NCI-H524 treated with DMSO at 0.1 percent for 48 hours (cell line): ENCODE measurements around the gene OR51E1.

Source experiments
- DNase-seq: peaks from one replicate; lab custom pipeline; 2025; lab: John Stamatoyannopoulos, UW

The OR51E1 gene

DNA sequence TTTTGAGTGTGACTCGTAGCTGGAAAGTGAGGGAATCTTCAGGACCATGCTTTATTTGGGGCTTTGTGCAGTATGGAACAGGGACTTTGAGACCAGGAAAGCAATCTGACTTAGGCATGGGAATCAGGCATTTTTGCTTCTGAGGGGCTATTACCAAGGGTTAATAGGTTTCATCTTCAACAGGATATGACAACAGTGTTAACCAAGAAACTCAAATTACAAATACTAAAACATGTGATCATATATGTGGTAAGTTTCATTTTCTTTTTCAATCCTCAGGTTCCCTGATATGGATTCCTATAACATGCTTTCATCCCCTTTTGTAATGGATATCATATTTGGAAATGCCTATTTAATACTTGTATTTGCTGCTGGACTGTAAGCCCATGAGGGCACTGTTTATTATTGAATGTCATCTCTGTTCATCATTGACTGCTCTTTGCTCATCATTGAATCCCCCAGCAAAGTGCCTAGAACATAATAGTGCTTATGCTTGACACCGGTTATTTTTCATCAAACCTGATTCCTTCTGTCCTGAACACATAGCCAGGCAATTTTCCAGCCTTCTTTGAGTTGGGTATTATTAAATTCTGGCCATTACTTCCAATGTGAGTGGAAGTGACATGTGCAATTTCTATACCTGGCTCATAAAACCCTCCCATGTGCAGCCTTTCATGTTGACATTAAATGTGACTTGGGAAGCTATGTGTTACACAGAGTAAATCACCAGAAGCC lies 11.0 kb downstream of the OR51E1 start:
- DNase-seq, result no peak

DNA sequence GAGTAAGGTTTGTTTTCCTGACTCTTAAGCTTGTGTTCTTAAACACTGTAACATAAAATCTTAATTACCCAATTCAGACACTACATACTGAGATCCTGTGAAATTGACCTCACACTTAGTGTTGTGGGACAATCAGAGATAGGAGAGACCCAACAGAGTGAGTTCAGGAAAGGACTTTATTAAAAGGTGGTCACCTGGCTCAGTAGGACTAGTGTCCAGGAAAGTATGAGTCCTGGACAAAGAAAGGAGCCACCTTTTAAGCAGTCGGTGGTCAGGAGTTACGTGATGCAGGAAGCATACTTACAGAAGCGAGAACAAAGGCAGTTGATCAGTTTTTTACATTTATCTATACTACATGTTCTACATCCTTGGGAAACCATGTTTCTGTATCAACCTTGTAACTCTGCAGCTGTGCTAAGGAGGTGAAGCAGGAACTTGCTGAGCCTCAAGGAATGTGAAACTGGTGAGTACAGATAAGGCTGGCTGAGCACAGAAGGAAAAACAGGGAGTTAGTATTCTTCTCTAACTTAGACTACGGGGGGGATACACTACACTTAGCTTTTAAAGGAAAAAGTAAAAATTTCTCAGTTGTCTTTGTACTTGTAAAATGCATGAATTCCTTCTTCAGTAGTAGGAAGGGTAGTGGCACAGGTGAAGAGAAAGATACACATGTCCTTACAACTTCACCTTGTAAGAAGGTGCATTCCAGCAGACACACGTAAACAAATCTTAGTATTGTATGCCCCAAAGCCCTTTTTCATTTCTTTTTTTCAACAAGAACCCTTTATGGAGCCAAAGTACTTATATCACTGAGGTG lies 15.1 kb downstream of the OR51E1 start:
- DNase-seq, result no peak

DNA sequence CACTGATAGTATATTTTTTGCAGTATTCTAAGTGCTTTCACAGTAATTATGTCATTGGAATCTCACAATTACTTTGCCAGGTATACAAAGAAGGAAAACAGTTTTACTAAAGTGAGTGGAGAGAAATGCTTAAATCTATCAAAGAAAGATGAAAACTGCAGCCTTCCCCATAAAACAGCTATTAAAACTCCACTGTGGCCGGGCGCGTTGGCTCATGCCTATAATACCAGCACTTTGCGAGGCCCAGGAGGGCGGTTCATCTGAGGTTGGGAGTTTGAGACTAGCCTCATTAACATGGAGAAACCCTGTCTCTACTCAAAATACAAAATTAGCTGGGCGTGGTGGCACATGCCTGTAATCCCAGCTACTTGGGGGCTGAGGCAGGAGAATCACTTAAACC lies 19.1 kb downstream of the OR51E1 start:
- DNase-seq, result no peak

- no peak for DNase-seq
These were observed 20.4 kb downstream of the OR51E1 start for GRCh38 chr11:4664183-4664582.

DNA sequence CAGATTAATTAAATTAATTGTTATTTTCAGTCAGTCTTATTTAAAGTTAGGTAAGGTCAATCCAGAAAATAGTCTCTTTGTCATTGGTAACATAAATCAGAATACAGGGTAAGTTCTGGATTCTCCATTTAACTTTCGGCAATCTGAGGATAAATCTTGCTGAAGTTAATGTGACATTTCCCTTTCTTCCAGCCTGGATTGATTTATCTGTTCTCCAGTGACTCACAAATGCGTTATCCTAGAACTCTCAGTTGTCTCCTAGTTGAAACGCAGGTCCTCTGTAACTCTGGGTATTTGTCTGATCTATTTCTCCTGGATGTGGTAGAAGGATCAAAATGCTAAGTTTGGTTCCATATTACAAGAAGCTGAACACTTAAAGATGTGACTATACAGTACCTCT lies 21.0 kb downstream of the OR51E1 start:
- DNase-seq, result no peak

DNA sequence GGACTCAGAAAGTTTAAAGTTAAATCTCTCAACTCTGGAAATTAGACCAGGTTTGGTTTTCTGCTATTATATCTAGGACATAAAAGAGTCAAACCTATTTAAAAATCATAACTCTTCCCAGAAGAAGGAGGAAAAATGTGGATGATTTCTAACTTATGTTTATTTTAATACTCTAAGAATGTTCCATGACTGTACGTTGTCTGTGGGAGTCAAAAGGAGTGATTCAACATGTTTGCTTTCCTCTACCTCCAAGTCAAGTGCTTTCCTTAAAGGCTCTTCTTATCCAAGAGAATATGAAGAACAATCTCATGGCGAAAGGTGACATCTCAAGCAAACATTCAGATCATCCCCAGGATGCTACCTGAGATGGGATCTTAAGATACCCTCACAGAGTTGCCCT lies 21.6 kb downstream of the OR51E1 start:
- no peak for DNase-seq

DNA sequence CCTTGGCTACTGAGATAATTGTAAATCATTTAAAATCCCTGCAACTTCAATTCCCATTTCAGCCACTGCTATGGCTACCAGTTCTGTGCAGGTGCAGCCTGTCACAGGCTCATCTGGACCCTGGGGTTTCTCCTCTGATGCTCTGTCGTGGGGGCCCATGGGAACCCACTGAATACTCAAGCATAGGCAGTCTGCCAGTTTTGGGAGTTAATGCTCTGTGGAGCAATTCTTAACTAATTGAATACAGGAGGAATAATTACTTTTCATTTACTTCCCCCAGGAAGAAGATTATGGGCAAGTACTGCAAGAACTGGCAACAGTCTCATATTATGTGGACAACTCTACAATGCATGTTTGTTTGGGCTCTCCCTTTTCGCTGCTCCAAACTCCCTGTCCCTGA lies 28.0 kb downstream of the OR51E1 start:
- no peak for DNase-seq

GRCh38 chr11:4672470-4672869 lies 28.7 kb downstream of the OR51E1 start:
- DNase-seq, result no peak

DNA sequence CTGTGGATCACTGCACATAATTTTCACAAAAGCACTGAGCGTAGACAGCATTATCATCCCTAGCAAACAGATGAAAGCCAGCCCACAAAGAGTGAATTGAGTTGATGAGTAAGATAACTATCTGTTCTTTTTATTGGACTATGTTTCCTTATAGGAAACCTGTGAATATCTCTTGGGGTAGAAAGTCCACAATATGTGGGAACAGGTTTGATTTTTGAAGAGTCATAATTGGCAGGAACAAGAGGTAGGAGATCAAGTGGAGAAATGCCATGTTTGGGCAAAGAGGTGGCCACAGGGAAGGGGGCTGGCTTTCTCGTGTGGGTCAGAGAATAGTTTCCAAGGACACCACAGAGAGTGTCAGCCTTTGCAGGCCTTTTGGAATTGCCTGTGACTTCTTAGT lies 30.0 kb downstream of the OR51E1 start:
- DNase-seq, result no peak

DNA sequence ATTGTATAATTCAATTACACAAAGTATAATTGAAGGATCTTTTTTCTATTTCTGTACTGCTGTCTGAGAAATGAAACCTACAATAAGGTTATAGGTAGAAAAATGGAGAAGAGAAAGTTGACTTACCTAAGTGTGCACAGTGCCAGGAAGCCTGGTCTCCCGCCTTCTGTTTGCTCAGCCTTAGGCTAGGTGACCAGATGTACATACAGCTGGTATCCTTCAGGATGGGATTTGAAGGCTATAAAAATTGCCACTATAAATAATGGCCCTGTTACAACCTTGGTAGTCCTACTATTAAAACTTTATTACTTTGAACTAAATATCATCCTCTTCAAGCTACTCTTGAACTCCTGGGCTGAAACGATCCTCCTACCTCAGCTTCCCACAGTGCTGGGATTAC lies 34.2 kb downstream of the OR51E1 start:
- peak; percentile 78 for DNase-seq

DNA sequence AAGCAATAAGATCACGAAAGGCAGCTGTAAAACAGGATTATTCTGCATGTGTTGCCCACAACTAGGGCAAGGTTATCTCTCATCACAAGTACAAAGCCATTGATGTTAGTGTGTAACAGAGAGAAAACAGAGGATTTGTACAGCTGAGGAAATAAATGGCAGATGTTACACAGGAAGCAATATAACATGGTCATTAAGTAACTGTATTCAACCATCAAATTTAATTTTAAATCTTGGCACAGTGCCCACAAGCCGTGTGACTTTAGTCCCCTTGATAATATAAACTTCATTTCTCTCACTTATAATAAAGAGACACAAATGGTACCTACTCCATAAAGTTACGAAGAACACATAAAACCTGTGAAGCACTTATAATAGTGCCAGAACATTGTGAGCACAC lies 36.6 kb downstream of the OR51E1 start:
- DNase-seq, result no peak

DNA sequence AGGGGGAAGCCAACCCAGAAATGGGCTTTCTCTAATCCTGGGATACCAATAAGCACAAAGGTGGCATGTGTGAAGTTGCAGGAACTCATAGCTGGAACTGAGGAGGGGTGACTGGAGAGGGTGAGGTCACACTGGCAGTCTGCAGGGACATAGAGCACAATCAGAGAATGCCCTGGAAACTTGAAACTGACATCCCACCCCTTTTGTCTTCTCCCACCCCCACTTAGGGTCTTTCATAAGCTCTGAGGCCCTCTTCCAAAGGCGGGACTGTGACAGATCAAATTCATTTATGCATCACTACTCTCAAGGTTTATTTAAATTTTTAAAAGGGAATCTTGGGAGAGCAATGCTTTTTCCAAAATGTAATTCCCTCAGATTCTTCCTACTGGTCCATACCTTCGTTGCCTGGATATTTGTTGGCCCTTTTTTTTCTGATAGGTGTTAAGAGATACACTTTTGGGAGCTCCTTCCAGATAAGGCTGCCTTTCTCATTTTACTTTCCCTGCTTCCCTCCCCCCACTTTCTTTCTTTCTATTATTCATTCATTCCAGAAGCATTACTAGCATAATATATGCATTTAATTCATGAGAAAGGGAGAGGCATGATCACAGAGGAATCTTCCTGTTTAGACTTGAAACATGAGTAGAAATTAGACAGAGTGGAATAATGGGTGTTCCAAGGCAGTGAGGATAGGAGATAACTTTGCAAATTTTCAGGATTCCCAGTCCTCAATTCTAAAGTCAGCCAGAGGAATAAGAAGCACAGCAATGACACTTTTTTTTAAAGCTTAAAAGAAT lies 39.0 kb downstream of the OR51E1 start:
- DNase-seq, result no peak

- no peak for DNase-seq
These were observed 41.0 kb downstream of the OR51E1 start for GRCh38 chr11:4684631-4685285.

- no peak for DNase-seq
These were observed 51.7 kb downstream of the OR51E1 start for GRCh38 chr11:4695442-4695841.

GRCh38 chr11:4697585-4697984 lies 53.8 kb downstream of the OR51E1 start, which contains the start of gene OR51E2:
Gene OR51E2, minus strand, starts transcription at chr11:4697853. Its CDS starts 15,142 bp downstream, at chr11:4682711.
- no peak for DNase-seq

- DNase-seq, result no peak
These were observed 56.1 kb downstream of the OR51E1 start for GRCh38 chr11:4699697-4700435.

DNA sequence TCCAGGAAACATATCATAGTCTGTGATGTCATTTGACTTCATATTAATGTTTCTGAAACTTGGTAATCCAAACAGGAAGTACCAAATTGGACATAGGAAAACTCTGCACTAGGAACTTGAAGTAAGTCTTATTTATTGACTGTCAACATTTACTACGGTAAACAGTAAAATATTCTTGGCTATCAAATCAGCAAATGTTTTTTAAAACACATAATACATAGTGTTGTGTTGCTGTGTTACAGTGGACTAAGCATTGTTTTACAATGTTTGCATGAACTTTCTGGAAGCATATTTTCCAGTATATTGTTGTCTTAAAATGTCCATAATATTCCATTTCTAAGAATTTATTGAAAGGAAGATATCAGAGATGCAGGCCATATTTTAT lies 56.6 kb downstream of the OR51E1 start:
- DNase-seq, result no peak

- DNase-seq, result no peak
These were observed 60.4 kb downstream of the OR51E1 start, which contains the start of gene MMP26 for GRCh38 chr11:4704054-4704789. Gene MMP26, plus strand, starts transcription at chr11:4704784.

DNA sequence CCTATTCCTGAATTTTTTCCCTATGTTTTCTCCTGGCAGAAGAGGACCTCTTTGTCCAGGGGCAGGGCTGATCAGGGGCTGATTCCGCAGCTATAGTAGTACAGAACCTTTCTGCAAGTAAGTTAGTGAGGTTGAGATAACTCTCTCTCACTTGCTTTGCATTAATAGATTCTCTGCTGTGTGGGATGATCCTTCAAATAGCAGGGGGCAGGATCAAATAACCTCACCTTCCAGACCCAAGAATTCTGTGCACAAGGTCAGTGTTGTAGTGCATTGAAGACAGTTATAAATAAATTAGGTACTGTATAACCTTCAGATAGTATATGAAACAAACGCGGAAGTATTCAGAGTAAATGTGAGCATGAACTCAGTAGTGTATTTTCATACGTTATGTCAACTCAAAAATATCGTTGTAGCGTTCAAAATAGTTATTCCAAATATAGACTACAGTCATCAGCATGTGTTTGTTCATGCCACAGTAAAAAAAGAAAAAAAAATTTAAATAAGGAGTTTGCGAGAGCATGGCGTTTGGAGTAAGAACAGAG lies 61.1 kb downstream of the OR51E1 start:
- no peak for DNase-seq
